GM12864 (cell line): ENCODE data around the gene KLB.

ENCODE experiments used
- DNase-seq: peaks from one replicate; pipeline ENCODE4 v3.0.0-alpha.2; 2011; ENCODE audit warnings: low read depth
- H3K4me3 ChIP-seq: 2 replicates; pipeline ENCODE4 v1.5.1; 2011; ENCODE audit warnings: mild to moderate bottlenecking, low read depth, low read length, control low read depth
- TF ChIP-seq, protein P1 (sequence below): IDR thresholded peaks from 2 replicates; pipeline ENCODE4 v1.5.1; 2011; ENCODE audit warnings: low read depth, mild to moderate bottlenecking, moderate library complexity, low read length, control low read depth, inconsistent platforms; ENCODE audit errors: missing control alignments

KLB gene

GRCh38 chr4:39446842-39447573 is 40.3 kb downstream of the KLB start:
- H3K4me3 ChIP-seq = peak overlapping the region; percentile 39
- DNase-seq = no peak
- TF ChIP-seq, protein P1, sequence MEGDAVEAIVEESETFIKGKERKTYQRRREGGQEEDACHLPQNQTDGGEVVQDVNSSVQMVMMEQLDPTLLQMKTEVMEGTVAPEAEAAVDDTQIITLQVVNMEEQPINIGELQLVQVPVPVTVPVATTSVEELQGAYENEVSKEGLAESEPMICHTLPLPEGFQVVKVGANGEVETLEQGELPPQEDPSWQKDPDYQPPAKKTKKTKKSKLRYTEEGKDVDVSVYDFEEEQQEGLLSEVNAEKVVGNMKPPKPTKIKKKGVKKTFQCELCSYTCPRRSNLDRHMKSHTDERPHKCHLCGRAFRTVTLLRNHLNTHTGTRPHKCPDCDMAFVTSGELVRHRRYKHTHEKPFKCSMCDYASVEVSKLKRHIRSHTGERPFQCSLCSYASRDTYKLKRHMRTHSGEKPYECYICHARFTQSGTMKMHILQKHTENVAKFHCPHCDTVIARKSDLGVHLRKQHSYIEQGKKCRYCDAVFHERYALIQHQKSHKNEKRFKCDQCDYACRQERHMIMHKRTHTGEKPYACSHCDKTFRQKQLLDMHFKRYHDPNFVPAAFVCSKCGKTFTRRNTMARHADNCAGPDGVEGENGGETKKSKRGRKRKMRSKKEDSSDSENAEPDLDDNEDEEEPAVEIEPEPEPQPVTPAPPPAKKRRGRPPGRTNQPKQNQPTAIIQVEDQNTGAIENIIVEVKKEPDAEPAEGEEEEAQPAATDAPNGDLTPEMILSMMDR = peak; percentile 33

DNA sequence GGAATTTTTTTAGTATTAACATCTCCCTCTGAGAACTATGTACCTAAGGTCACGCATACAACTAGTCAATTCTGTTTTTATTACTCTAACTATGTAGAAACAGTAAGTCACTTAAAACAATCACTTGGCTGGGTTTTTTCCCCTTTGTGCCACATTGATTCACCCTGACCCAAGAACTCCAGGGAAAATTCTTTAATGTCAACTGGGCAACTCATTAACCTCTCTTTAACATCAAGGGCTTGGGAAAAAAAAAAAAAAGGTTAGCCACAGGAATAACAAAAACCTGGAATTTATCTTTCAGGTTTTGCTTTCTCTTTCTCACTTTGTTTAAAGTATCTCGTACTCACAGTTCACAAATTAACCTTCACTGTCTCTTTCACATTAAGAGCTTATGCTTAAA is 43.9 kb downstream of the KLB start:
- H3K4me3 ChIP-seq = no peak overlapping the region
- TF ChIP-seq, protein P1 = no peak
- DNase-seq = no peak

DNA sequence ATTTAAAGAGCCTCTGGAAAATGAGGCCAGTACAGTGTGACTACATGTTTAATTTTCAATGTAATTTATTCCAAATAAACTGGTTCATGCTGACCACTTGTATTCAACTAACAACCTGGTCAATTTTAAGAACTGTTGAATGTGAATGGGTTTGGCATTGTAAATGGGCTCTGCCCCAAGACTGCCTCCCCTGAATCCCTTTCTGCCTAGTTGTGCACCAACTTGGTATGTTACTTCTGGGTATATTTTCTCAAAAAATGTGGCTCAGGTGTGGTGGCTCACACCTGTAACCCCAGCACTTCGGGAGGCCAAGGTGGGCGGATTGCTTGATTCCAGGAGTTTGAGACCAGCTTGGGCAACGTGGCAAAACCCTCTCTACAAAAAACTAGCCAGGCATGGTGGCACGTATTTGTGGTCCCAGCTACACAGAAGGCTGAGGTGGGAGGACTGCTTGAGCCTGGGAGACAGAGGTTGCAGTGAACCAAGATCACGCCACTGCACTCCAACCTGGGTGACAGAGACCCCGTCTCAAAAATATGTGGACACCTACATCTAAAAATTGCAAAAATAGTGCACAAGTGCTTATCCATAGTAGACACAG is 44.8 kb downstream of the KLB start:
- TF ChIP-seq, protein P1 = no peak
- no peak for DNase-seq
- no peak overlapping the region for H3K4me3 ChIP-seq

DNA sequence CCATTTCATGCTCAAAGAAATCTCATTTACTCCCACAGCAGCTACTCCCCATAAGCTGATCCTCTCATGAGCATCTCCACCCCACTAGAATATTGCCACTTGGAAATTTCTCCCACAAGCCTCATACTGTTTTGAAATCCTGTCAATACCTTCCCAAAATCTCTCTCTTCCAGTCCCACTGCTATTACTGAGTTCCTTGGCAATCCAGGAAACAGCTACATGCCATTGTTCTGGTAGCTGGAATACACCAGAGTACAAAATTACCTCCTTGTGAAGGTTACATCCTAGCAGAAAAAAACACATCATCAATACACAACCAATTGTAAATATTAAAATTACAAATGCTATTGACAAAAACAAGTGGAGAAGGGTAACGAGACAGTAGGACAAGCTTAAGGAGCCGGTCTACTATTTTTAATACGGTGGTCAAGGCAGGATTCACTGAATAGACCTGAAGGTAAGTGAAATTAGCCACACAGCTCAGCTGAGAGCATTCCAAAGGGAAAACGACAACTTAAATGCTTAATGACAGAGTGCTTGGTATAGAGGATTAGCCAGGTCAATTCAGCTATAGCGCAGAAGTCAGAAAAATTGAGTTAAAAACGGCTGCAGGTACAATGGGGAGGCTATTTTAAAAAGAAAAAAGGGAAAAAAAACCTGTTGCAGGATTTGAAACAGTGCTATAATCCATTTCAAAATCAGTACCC is 45.6 kb downstream of the KLB start:
- TF ChIP-seq, protein P1 = no peak
- no peak for DNase-seq

GRCh38 chr4:39452860-39453587 is 46.3 kb downstream of the KLB start:
- TF ChIP-seq, protein P1 = no peak
- no peak for DNase-seq

More for the DNA sequence above, 45.6 kb downstream of the KLB start:
- no peak overlapping the region for H3K4me3 ChIP-seq

GRCh38 chr4:39453738-39454137 is 47.0 kb downstream of the KLB start:
- no peak overlapping the region for H3K4me3 ChIP-seq
- DNase-seq = no peak
- TF ChIP-seq, protein P1 = no peak

More at GRCh38 chr4:39452860-39453587, 46.3 kb downstream of the KLB start:
- no peak overlapping the region for H3K4me3 ChIP-seq
